Caco-2 (cell line): ENCODE results near the gene DLGAP3. TPM values are rescaled to one million over a fixed set of nuclear protein-coding genes. Genes with fewer than 3 reads are reported as not detected.

Experiments used
- BruUV-seq: library from RNA; stranded (reverse); fragments of 400-500 nt; replicated peaks from 2 replicates; lab custom pipeline; 2021; lab: Mats Ljungman, UMichigan
- CTCF ChIA-PET: fragments of 300-600 bp; sonication (Branson Sonifier 250); formaldehyde crosslinking; loops from one replicate; lab custom pipeline; 2022; ENCODE audit warnings: antibody characterized with exemption; lab: Charles Lee
- POLR2A ChIA-PET: fragments of 300-600 bp; sonication (Branson Sonifier 250); formaldehyde crosslinking; loops from one replicate; lab custom pipeline; 2022; ENCODE audit warnings: antibody characterized with exemption; lab: Charles Lee
- DNase-seq, 2 experiments: peaks; one replicate each; pipeline versions ENCODE4 v3.0.0 to v3.0.0-alpha.2; 2020 to 2022
- H3K27me3 ChIP-seq: replicated peaks from 2 replicates; pipeline ENCODE4 v1.6.0; 2011; ENCODE audit warnings: low read length; ENCODE audit not compliant: control insufficient read depth, insufficient read depth
- H3K36me3 ChIP-seq: 2 replicates; pipeline ENCODE4 v1.5.1; 2011; ENCODE audit warnings: low read length; ENCODE audit not compliant: control insufficient read depth, insufficient read depth
- H3K4me1 ChIP-seq: fragments of 250-450 bp; sonication (Bioruptor Pico); 2 replicates; pipeline ENCODE4 v1.5.1; 2020; ENCODE audit warnings: mild to moderate bottlenecking
- H3K4me3 ChIP-seq: 2 replicates; pipeline ENCODE4 v1.5.1; 2011; ENCODE audit warnings: low read depth, mild to moderate bottlenecking, control low read depth, low read length
- H3K9me3 ChIP-seq: fragments of 250-450 bp; sonication (Bioruptor Pico); 2 replicates; pipeline ENCODE4 v1.5.1; 2020; ENCODE audit warnings: mild to moderate bottlenecking, moderate library complexity
- H3K27ac Mint-ChIP-seq: one replicate; pipeline ENCODE4 v1.8.0; 2022; ENCODE audit warnings: mixed read lengths; ENCODE audit not compliant: unreplicated experiment
- H3K27me3 Mint-ChIP-seq: one replicate; pipeline ENCODE4 v1.8.0; 2022; ENCODE audit warnings: mixed read lengths; ENCODE audit not compliant: insufficient read depth, unreplicated experiment
- H3K36me3 Mint-ChIP-seq: one replicate; pipeline ENCODE4 v1.8.0; 2022; ENCODE audit warnings: mild to moderate bottlenecking, mixed read lengths; ENCODE audit not compliant: insufficient read depth, unreplicated experiment
- H3K4me1 Mint-ChIP-seq: one replicate; pipeline ENCODE4 v1.8.0; 2022; ENCODE audit warnings: low read depth, mixed read lengths; ENCODE audit not compliant: unreplicated experiment
- H3K4me3 Mint-ChIP-seq: one replicate; pipeline ENCODE4 v1.8.0; 2022; ENCODE audit warnings: mild to moderate bottlenecking, moderate library complexity, mixed read lengths; ENCODE audit not compliant: unreplicated experiment
- H3K9me3 Mint-ChIP-seq: one replicate; pipeline ENCODE4 v1.8.0; 2022; ENCODE audit warnings: mixed read lengths; ENCODE audit not compliant: unreplicated experiment
- intact Hi-C: fragments of 100-400 bp; cut with micrococcal nuclease; formaldehyde crosslinking; loops from one replicate; pipeline ENCODE4 v1.10.0; 2022; ENCODE audit not compliant: unreplicated experiment
- total RNA-seq: library from RNA; stranded (reverse); gene quantifications from 2 replicates; pipeline ENCODE4 v1.2.3, GENCODE V29; 2022
- TF ChIP-seq, protein P1 (sequence below), 2 experiments: fragments of 200-600 bp in 1 of 2; IDR thresholded peaks; 1 replicate in 1 of 2; 2 replicates in 1 of 2; pipeline versions ENCODE4 v1.5.1 to v1.8.0; 2011 to 2022; ENCODE audit warnings: antibody characterized with exemption in 1 of 2, control low read depth in 1 of 2, inconsistent platforms in 1 of 2, low read depth in 1 of 2, low read length in 1 of 2, mild to moderate bottlenecking in 1 of 2, moderate library complexity in 1 of 2; ENCODE audit not compliant: insufficient read depth in 1 of 2, severe bottlenecking in 1 of 2, unreplicated experiment in 1 of 2

Gene DLGAP3
- total RNA-seq, 1 experiment from 2014 or later = 0.16 TPM

DNA sequence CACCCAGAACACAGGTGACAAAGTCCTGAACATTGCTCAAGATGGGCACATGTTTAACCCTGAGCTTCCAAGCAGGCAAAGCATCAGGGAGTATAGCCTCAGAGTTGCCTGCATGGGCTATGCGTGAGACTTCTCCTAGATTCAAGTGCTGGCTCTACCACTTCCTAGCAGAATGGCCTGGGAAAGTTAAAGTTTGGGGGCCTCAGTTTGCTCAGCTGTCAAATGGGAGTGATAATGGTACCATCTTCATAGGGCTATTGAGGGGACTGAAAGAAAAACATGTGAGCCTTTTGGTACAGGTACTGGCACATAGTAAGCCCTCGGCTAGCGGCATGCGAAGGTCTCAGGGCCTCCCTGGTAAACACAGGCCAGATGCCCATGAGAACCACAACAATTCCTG, 41.9 kb downstream of the DLGAP3 start:
- H3K9me3 ChIP-seq = no peaks in the 10 kb centered on the region
- no peak overlapping the region for H3K4me3 Mint-ChIP-seq
- H3K4me1 ChIP-seq = no peaks in the 10 kb centered on the region
- intact Hi-C loops = no loop called here
- TF ChIP-seq, protein P1, sequence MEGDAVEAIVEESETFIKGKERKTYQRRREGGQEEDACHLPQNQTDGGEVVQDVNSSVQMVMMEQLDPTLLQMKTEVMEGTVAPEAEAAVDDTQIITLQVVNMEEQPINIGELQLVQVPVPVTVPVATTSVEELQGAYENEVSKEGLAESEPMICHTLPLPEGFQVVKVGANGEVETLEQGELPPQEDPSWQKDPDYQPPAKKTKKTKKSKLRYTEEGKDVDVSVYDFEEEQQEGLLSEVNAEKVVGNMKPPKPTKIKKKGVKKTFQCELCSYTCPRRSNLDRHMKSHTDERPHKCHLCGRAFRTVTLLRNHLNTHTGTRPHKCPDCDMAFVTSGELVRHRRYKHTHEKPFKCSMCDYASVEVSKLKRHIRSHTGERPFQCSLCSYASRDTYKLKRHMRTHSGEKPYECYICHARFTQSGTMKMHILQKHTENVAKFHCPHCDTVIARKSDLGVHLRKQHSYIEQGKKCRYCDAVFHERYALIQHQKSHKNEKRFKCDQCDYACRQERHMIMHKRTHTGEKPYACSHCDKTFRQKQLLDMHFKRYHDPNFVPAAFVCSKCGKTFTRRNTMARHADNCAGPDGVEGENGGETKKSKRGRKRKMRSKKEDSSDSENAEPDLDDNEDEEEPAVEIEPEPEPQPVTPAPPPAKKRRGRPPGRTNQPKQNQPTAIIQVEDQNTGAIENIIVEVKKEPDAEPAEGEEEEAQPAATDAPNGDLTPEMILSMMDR (IDR thresholded peaks at IDR 0.05; ENCODE audit: insufficient read depth in 1 of 2, low read depth in 1 of 2, low read length in 1 of 2, severe bottlenecking in 1 of 2, unreplicated experiment in 1 of 2) = no peak
- no peaks in the 10 kb centered on the region for H3K36me3 Mint-ChIP-seq
- no peak for DNase-seq
- no peaks in the 10 kb centered on the region for H3K4me1 Mint-ChIP-seq
- ChIA-PET POLR2A (no interaction called here), CTCF (no interaction called here)
- H3K9me3 Mint-ChIP-seq = peaks cover 11% of the 10 kb centered on the region
- no peak overlapping the region for H3K4me3 ChIP-seq
- H3K27me3 ChIP-seq = no peaks in the 10 kb centered on the region
- H3K27ac Mint-ChIP-seq = no peak overlapping the region
- BruUV-seq = no TSS peak
- H3K27me3 Mint-ChIP-seq = peaks cover 15% of the 10 kb centered on the region
- no peaks in the 10 kb centered on the region for H3K36me3 ChIP-seq

DNA sequence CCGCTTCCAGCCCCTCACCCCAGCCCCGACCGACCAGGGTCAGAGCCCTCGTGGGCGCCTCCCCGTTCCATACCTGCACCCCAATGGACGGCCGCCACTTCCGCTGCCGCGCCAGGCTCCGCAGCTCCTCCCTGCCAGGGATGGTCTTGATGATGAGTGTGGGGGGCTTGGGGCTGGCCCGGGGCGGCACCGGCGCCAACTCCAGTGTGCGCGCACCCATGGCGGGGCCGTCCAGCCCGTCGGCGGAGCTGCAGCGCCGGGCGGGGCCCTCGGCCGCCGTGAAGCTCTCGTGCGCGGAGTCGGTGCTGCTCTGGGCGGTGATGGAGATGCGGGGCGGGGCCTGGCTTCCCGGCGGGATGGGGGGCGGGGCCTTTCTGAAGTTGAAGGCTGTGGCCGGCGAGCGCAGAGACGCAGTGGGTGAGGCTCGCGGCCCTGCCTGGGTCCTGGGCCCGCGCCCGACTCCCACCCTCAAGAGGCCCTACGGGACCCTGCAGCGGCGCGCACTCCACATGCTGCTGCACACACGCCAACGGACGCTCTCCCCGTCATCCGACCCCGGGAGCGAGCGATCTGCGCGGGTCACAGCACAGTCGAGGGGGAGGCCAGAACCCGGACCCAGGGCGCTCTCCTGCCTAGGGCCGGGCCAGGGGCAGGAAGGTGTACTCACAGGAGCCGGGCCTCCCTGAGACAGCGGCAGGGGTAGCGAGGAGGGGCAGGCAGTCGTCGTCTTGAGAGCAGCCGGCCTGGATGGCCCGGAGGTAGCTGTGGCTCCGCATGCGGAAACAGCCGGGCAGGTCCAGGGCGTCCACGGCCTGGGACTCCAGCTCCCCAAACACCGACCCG, 43.8 kb downstream of the DLGAP3 start:
- CTCF ChIA-PET = no interaction called here
- intact Hi-C loops = loop anchor here (1.0 kb wide), 1 partner anchor 99 kb away; no protein-coding TSS in a partner anchor
- no peaks in the 10 kb centered on the region for H3K27me3 ChIP-seq
- H3K4me3 ChIP-seq = no peak overlapping the region
- H3K27me3 Mint-ChIP-seq = peaks cover 15% of the 10 kb centered on the region
- DNase-seq = peak; percentile 41 to 46
- POLR2A ChIA-PET = no interaction called here
- no peaks in the 10 kb centered on the region for H3K4me1 Mint-ChIP-seq
- H3K4me3 Mint-ChIP-seq = peak overlapping the region; percentile 64
- H3K36me3 ChIP-seq = no peaks in the 10 kb centered on the region
- no peaks in the 10 kb centered on the region for H3K4me1 ChIP-seq
- TF ChIP-seq, protein P1 (IDR thresholded peaks at IDR 0.05; ENCODE audit: insufficient read depth in 1 of 2, low read depth in 1 of 2, low read length in 1 of 2, severe bottlenecking in 1 of 2, unreplicated experiment in 1 of 2) = no peak
- no peaks in the 10 kb centered on the region for H3K9me3 ChIP-seq
- no peaks in the 10 kb centered on the region for H3K9me3 Mint-ChIP-seq
- BruUV-seq = no TSS peak
- no peak overlapping the region for H3K27ac Mint-ChIP-seq
- no peaks in the 10 kb centered on the region for H3K36me3 Mint-ChIP-seq

GRCh38 chr1:34884961-34885360, 44.5 kb downstream of the DLGAP3 start:
- no peaks in the 10 kb centered on the region for H3K4me1 Mint-ChIP-seq
- TF ChIP-seq, protein P1 (IDR thresholded peaks at IDR 0.05; ENCODE audit: insufficient read depth in 1 of 2, low read depth in 1 of 2, low read length in 1 of 2, severe bottlenecking in 1 of 2, unreplicated experiment in 1 of 2) = no peak
- peak; percentile 38 to 43 for DNase-seq
- ChIA-PET POLR2A (no interaction called here), CTCF (no interaction called here)
- Histone ChIP-seq H3K36me3 (no peaks in the 10 kb centered on the region), H3K4me3 (no peak overlapping the region), H3K27me3 (no peaks in the 10 kb centered on the region), H3K4me1 (no peaks in the 10 kb centered on the region), H3K9me3 (no peaks in the 10 kb centered on the region)
- no TSS peak for BruUV-seq
- peak overlapping the region; percentile 64 for H3K4me3 Mint-ChIP-seq
- peaks cover 15% of the 10 kb centered on the region for H3K27me3 Mint-ChIP-seq
- H3K36me3 Mint-ChIP-seq = no peaks in the 10 kb centered on the region
- no peaks in the 10 kb centered on the region for H3K9me3 Mint-ChIP-seq
- no peak overlapping the region for H3K27ac Mint-ChIP-seq
- intact Hi-C loops = loop anchor here (1.0 kb wide), 1 partner anchor 99 kb away; no protein-coding TSS in a partner anchor
